GM12891 (cell line): ENCODE results near the gene DSTN. TPM values are rescaled to one million over a fixed set of nuclear protein-coding genes. Genes with fewer than 3 reads are reported as not detected.
A peak's percentile ranks its signal among the peaks of the same experiment; 100 is the strongest.

Experiments used
- DNase-seq: peaks from one replicate; pipeline ENCODE4 v3.0.0; 2011; ENCODE audit warnings: low spot score; ENCODE audit not compliant: insufficient read length
- FAIRE-seq: peaks from 2 replicates; lab custom pipeline; 2011; peaks lifted over from hg19 to GRCh38; lab: Jason Lieb, UNC
- PAX5 ChIP-seq: IDR thresholded peaks from 2 replicates; pipeline ENCODE4 v1.6.1; 2011; ENCODE audit warnings: low read length, moderate library complexity, mild to moderate bottlenecking; ENCODE audit not compliant: insufficient read depth, severe bottlenecking
- POLR2A ChIP-seq: IDR thresholded peaks from 2 replicates; pipeline ENCODE4 v1.6.1; 2011; ENCODE audit warnings: low read depth, low read length, control low read depth
- POLR2AphosphoS5 ChIP-seq: IDR thresholded peaks from 2 replicates; pipeline ENCODE4 v1.6.1; 2011; ENCODE audit warnings: low read depth, low read length, control low read depth
- POU2F2 ChIP-seq: IDR thresholded peaks from 2 replicates; pipeline ENCODE4 v1.6.1; 2011; ENCODE audit warnings: low read depth, mild to moderate bottlenecking, control low read depth, low read length, moderate library complexity
- SPI1 ChIP-seq: IDR thresholded peaks from 2 replicates; pipeline ENCODE4 v1.6.1; 2011; ENCODE audit warnings: low read depth, low read length, control low read depth
- TAF1 ChIP-seq: IDR thresholded peaks from 2 replicates; pipeline ENCODE4 v1.6.1; 2011; ENCODE audit warnings: low read depth, low read length, control low read depth
- polyA plus RNA-seq: library from polyadenylated mRNA; unstranded; fragments of >200 nt; gene quantifications from one replicate; pipeline ENCODE4 v1.2.1, GENCODE V29; 2012; ENCODE audit warnings: low read depth, missing spikeins, inconsistent platforms; ENCODE audit not compliant: missing spikeins

The DSTN gene
- 61.6 TPM for polyA plus RNA-seq

- DNase-seq (peak; percentile 86), FAIRE-seq (peak; percentile 98)
Measured at GRCh38 chr20:17569616-17570346, at the start of gene DSTN. Gene DSTN (plus strand): TSS chr20:17570075. CDS start chr20:17570209, 134 bp downstream.

GRCh38 chr20:17520583-17520982, 49.3 kb upstream of the DSTN start:
- no peak for TF ChIP-seq PAX5
- no peak for TF ChIP-seq POU2F2
- no peak for TF ChIP-seq POLR2A
- no peak for TF ChIP-seq POLR2AphosphoS5
- DNase-seq: no peak
- FAIRE-seq: no peak

More at GRCh38 chr20:17569616-17570346, at the start of gene DSTN:
- TF ChIP-seq TAF1: no peak
- TF ChIP-seq POU2F2: no peak
- no peak for TF ChIP-seq POLR2A
- TF ChIP-seq PAX5: peak; percentile 75
- no peak for TF ChIP-seq SPI1
- TF ChIP-seq POLR2AphosphoS5: no peak

GRCh38 chr20:17522528-17522927, 47.3 kb upstream of the DSTN start:
- no peak for FAIRE-seq
- no peak for DNase-seq
- no peak for TF ChIP-seq PAX5
- TF ChIP-seq SPI1: no peak
- TF ChIP-seq POLR2AphosphoS5: no peak
- TF ChIP-seq POLR2A: no peak
- no peak for TF ChIP-seq TAF1

- no peak for FAIRE-seq
- TF ChIP-seq PAX5 (no peak), POLR2AphosphoS5 (no peak), TAF1 (no peak), POLR2A (no peak), POU2F2 (no peak), SPI1 (no peak)
- no peak for DNase-seq
Measured at GRCh38 chr20:17523326-17523725, 46.5 kb upstream of the DSTN start.

GRCh38 chr20:17524560-17524959, 45.3 kb upstream of the DSTN start:
- TF ChIP-seq POLR2A (no peak), POU2F2 (no peak), PAX5 (no peak), POLR2AphosphoS5 (no peak), SPI1 (no peak), TAF1 (no peak)
- no peak for DNase-seq
- no peak for FAIRE-seq

GRCh38 chr20:17525132-17525531, 44.7 kb upstream of the DSTN start:
- FAIRE-seq (no peak), DNase-seq (no peak)
- no peak for TF ChIP-seq TAF1
- TF ChIP-seq POLR2AphosphoS5: no peak
- no peak for TF ChIP-seq POU2F2
- TF ChIP-seq PAX5: no peak
- no peak for TF ChIP-seq SPI1
- no peak for TF ChIP-seq POLR2A

- TF ChIP-seq POU2F2 (no peak), POLR2A (no peak), SPI1 (no peak), PAX5 (no peak), TAF1 (no peak), POLR2AphosphoS5 (no peak)
- DNase-seq (no peak), FAIRE-seq (peak; percentile 83)
Measured at GRCh38 chr20:17525650-17526049, 44.2 kb upstream of the DSTN start.

GRCh38 chr20:17529586-17529985, 40.3 kb upstream of the DSTN start:
- FAIRE-seq (no peak), DNase-seq (no peak)
- TF ChIP-seq POLR2A: no peak
- no peak for TF ChIP-seq POU2F2
- TF ChIP-seq TAF1: no peak
- no peak for TF ChIP-seq SPI1
- no peak for TF ChIP-seq POLR2AphosphoS5
- TF ChIP-seq PAX5: no peak

- no peak for DNase-seq
- TF ChIP-seq PAX5 (no peak), POLR2A (no peak), POLR2AphosphoS5 (no peak), POU2F2 (no peak), SPI1 (no peak), TAF1 (no peak)
- no peak for FAIRE-seq
Measured at GRCh38 chr20:17530153-17530552, 39.7 kb upstream of the DSTN start.
